ENCODE results near the gene GTF2H2. TPM values are rescaled to one million over a fixed set of nuclear protein-coding genes. Genes with fewer than 3 reads are reported as not detected.
"Not testable (repeated sequence)": the region's sequence is repeated elsewhere in the genome, so short reads cannot be mapped to it uniquely, and the experiment has no call there.

Gene GTF2H2
- 10 to 100 TPM in 3 of 10 donors, 1 to 10 TPM in 7; 5.2 to 14.0 (median 7.1) TPM for total RNA-seq
- polyA plus RNA-seq = 1 to 10 TPM; 4.2 to 9.9 TPM
- long read RNA-seq, donor 1, full-length matches to known transcripts = 3 of 11 reads
- long read RNA-seq, donor 1, partial matches to known transcripts = 1 of 11 reads
- long read RNA-seq, donor 1, other reads (novel, unspliced or antisense) = 7 of 11 reads
- long read RNA-seq, donor 2, partial matches to known transcripts = 1 of 3 reads
- long read RNA-seq, donor 2, other reads (novel, unspliced or antisense) = 2 of 3 reads
- long read RNA-seq, donor 3, full-length matches to known transcripts = 1 of 11 reads
- long read RNA-seq, donor 3, partial matches to known transcripts = 1 of 11 reads
- long read RNA-seq, donor 3, other reads (novel, unspliced or antisense) = 9 of 11 reads

DNA sequence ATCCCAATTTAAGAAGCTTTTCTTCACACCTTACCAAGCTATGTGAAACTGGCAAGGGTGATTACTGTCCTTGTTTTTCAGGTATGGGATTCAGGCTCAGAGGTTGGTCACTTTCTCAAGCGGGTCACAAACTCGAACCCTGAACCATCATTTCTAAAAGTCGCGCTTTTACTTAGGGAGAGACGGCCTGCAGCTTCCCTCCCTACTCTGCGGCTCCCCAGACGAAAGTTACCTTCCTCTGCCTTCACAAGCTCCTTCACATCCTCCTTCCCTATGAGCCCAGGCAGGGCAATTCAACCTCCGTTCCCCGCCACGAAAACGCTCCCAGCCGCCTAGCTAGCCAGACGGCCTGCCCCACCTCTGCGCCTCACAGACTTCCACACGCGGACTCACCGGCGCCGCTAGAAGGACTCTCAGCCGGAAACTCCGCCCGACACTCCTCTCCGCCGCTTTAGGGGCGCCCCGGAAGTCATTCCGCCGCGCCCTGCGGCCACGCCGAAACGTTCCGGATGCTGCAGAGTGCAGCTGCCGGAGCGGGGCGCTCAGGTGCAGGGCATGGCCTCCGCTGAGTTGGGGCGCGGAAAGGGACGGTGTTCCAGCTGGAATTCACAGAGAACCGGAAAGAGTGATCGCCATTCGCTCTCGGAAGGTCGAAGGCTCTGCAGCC lies at the start of gene GTF2H2:
Gene GTF2H2, minus strand, starts transcription at position 415 of the 667 bp plus-strand sequence. CDS start 4,913 bp downstream, outside the sequence.
- H3K9me3 ChIP-seq; H3K27ac ChIP-seq; intact Hi-C loops (cut with DNase I); H3K4me3 ChIP-seq; H3K36me3 ChIP-seq; H3K4me1 ChIP-seq; DNase-seq; H3K27me3 ChIP-seq: not testable (repeated sequence)
- WGBS, 2 donors = no CpG with 5 or more reads among the region's 46 CpGs
- ATAC-seq = peak; percentile 97 to 100 (median 99)

DNA sequence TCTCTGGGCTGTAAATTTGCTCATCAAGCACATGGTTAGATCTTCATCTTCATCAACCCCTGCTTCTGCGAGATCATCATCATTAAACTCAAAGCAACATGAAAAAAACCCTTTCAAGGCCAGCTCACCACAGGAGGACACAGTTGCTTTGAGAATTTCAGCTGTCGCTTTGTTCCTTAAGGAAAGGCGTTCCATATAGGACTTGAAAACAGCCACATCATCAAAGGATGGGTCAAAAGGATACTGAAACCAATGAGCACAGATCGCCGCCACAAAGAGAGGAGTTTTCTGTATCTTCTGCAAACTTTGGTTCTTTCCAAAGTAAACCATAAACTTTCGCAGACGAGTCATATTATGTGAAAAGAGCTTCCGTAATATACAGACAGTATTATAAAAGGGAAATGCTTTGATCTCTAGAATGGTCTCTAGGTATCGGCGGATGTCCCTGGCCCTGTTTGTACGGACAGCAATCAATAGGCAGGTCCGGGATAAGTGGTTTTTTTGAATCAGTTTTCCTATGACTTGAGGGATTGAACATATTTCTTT lies 42.3 kb upstream of the GTF2H2 start:
- H3K4me3 ChIP-seq; H3K4me1 ChIP-seq; H3K27me3 ChIP-seq; ATAC-seq; H3K27ac ChIP-seq; H3K36me3 ChIP-seq; DNase-seq; intact Hi-C loops (cut with DNase I); H3K9me3 ChIP-seq: not testable (repeated sequence)
- no CpG with 5 or more reads among the region's 12 CpGs for WGBS, 2 donors

DNA sequence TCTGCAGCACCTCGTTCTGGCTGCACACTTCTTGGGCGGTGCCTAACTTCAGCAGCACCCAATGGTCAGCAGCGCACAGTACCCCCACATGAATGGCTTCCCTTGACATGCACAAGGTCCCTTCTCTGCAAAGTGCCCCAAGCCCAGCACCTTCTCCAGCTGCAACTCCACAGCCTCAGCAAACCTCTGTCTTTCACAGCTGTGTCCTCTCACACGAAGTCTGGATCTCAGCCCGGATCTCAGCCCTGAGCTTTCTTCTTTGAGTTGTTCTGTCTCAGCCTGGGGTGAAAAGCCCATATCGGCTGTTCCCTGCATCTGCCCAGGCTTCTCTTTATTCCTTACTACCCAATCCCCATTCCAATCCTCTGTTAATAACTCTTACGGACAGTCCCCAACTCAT lies 32.5 kb upstream of the GTF2H2 start:
- H3K9me3 ChIP-seq; intact Hi-C loops (cut with DNase I); DNase-seq; H3K4me1 ChIP-seq; H3K4me3 ChIP-seq; H3K27me3 ChIP-seq; H3K27ac ChIP-seq; ATAC-seq; H3K36me3 ChIP-seq: not testable (repeated sequence)
- no CpG with 5 or more reads among the region's 7 CpGs for WGBS, 2 donors

DNA sequence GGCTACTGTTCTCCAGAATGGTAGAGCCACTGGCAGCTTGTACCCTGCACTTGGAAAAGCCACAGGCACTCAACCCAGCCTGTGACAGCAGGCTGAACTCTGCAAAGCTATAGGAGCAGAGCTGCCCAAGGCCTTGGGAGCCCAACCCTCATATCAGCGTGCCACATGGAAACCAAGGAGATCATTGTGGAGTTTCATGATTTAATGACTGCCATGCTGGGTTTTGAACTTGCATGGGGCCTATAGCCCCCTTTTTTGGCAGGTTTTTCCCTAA lies 30.4 kb upstream of the GTF2H2 start:
- H3K27me3 ChIP-seq; H3K4me1 ChIP-seq; H3K4me3 ChIP-seq; H3K9me3 ChIP-seq; H3K27ac ChIP-seq; ATAC-seq; intact Hi-C loops (cut with DNase I); H3K36me3 ChIP-seq; DNase-seq: not testable (repeated sequence)
- WGBS, 2 donors = no CpG with 5 or more reads among the region's 1 CpG

DNA sequence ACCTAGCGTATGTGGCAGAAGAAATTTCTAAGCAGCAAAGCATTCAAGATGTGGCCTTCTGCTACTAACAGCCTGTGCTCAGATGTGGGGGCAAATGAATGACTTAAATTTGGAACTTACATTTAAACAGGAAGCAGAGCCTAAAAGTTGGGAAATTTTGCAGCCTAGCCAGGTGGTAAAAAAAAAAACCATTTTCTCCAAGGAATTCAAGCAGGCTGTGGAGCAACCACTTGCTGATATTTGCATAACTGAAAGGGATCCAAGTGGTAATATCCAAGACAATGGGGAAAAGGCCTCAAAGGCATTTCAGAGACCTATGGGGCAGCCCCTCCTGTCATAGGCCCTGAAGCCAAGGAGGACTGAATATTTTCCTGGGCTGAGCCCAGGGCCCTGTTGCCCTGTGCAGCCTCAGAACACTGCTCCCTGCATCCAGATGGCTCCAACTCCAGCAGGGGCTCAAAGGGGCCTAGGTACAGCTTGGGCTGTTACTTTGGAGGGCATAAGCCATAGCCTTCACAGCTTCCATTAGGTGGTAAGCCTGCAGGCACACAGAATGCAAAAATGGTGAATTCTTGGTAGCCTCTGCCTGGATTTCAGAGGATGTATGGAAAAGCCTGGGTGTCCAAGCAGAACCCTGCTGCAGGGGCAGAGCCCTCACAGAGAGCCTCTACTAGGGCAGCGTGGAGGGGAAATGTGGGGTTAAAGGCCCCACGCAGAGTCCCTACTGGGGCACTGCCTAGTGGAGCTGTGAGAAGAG lies 29.9 kb upstream of the GTF2H2 start:
- H3K27ac ChIP-seq; DNase-seq; H3K4me3 ChIP-seq; H3K4me1 ChIP-seq; intact Hi-C loops (cut with DNase I); H3K36me3 ChIP-seq; H3K27me3 ChIP-seq; H3K9me3 ChIP-seq: not testable (repeated sequence)
- peak in 3 of 8 donors; percentile 8 to 29 (median 17) for ATAC-seq
- 92 to 95% methylated on average over 2 of the region's 3 CpGs for WGBS, 2 donors

DNA sequence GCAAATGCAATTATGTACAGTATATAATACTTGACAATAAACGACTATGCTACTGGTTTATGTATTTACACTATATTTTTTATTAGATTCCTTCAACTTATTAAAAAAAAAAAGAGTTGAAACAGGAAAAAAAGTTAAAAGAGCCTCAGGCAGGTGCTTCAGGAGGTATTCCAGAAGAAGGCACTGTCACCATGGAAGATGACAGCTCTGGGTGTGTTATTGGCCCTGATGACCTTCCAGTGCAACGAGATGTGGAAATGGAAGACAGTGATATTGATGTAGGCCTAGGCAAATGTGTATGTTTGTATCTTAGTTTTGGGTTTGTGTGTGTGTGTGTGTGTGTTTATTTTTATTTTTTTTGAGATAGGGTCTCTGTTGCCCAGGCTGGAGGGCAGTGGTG lies 22.3 kb upstream of the GTF2H2 start:
- H3K4me1 ChIP-seq; ATAC-seq; H3K4me3 ChIP-seq; H3K27me3 ChIP-seq; H3K27ac ChIP-seq; H3K9me3 ChIP-seq; intact Hi-C loops (cut with DNase I); DNase-seq; H3K36me3 ChIP-seq: not testable (repeated sequence)
- WGBS, 2 donors = 79 to 92% methylated on average over 1 of the region's 2 CpGs

DNA sequence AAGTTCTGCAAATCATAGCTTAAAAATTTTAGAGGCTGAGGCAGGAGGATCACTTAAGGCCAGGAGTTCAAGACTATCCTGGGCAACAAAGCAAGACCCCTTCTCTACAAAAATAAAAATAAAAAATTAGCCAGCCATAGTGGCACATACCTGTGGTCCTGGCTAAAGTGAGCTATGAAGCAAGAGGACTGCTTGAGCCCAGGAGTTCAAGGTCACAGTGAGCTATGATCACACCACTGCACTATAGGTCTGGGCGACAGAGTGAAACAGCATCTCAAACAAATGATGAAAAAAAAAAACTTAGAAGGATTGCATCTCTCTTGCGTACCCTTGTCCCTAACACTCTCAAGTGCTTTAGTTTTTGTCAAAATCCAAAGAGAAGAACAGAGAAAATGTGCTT lies 21.3 kb upstream of the GTF2H2 start:
- H3K4me3 ChIP-seq; H3K36me3 ChIP-seq; H3K27me3 ChIP-seq; DNase-seq; ATAC-seq; H3K27ac ChIP-seq; H3K9me3 ChIP-seq; H3K4me1 ChIP-seq; intact Hi-C loops (cut with DNase I): not testable (repeated sequence)
- 97 to 100% methylated on average over 1 of the region's 2 CpGs for WGBS, 2 donors

DNA sequence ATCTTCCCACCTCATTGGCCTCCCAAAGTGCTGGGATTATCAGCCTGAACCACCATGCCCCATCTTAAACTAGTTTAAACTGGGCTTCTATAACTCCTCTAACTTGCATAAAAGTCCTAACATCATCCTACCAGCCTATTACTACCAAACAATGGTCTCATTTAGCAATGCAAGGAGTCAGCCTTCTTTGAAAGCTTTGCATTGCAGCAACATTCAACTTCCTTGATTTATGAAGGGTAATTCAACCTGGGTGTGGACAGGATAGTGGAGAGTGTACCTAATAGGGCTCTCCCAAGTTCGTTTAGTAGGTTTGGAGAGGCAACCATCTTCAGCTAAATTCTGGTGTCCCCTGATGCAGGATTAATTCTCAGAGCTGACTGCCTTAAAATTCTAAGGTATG lies 18.7 kb upstream of the GTF2H2 start:
- intact Hi-C loops (cut with DNase I); ATAC-seq; H3K27me3 ChIP-seq; H3K4me3 ChIP-seq; H3K9me3 ChIP-seq; H3K27ac ChIP-seq; DNase-seq; H3K4me1 ChIP-seq; H3K36me3 ChIP-seq: not testable (repeated sequence)
- WGBS, 2 donors = no CpG with 5 or more reads among the region's 1 CpG

DNA sequence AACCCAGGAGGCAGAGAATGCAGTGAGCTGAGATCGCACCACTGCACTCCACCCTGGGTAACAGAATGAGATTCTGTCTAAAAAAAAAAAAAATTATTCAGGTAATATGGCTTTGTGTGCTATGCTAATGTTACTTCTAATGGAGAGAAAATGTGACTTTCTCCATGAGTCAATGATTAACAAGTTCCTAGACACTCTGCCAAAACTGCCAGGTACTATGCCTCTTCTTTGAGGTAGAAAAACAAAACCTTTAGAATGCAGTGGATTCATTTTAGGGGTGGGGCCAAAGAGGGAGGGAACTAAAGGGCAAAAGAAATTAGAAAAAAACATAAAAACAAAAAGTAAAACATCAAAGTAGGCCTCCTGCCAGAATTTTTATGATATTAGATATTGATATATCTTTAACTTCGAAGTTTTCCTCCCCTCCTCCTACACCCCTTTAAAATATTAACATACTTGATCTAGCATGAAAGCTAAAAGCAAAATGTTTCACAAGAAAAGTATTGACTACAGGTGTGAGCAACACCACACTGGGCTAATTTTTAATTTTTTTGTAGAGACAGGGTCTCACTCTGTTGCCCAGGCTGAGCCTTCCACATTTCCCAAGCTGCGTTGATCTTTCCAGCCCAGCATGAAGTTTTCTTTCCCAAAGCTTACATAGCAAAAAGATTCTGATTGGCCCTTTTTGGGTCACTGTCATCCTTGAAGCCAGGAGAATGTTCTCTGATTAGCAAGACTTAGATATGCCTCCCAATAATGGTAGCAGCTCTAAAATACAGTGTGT lies 17.0 kb upstream of the GTF2H2 start:
- WGBS, 2 donors = no CpG with 5 or more reads among the region's 3 CpGs
- H3K27ac ChIP-seq; H3K27me3 ChIP-seq; H3K36me3 ChIP-seq; H3K9me3 ChIP-seq; intact Hi-C loops (cut with DNase I); DNase-seq; ATAC-seq; H3K4me3 ChIP-seq; H3K4me1 ChIP-seq: not testable (repeated sequence)

DNA sequence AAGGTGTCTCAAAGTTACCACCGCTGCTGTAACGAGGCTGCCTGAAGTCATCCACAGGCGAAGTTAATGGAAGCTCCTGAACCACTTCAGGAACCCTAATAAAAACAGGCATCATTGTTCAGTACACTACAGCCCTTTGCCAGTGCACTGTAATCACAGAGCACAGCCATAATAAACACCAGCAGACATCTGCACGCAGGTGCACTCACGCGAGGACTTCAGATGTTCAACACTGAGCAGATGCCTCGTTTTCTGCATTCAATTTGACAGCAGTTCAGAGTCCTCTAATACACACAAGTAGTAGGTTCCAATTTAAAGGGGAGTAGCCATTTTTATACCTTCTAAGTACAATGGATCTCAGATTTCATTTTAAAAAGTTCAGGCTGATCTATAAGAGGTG lies 15.4 kb upstream of the GTF2H2 start:
- H3K9me3 ChIP-seq; intact Hi-C loops (cut with DNase I); H3K27ac ChIP-seq; DNase-seq; H3K36me3 ChIP-seq; H3K27me3 ChIP-seq; ATAC-seq; H3K4me3 ChIP-seq; H3K4me1 ChIP-seq: not testable (repeated sequence)
- WGBS, 2 donors = no CpG with 5 or more reads among the region's 7 CpGs

Measured in heart right ventricle (tissue), 16 donors.